Stomach smooth muscle (tissue), 2 donors: Measurements from ENCODE around the gene NHSL2.

Experiments
- H3K27ac ChIP-seq: one replicate; pipeline ENCODE4 v1.7.0; 2013; ENCODE audit warnings: mild to moderate bottlenecking, low read length, inconsistent platforms
- H3K27me3 ChIP-seq, 2 donors: one replicate each; pipeline ENCODE4 v1.7.0; 2013; ENCODE audit warnings: low read length in 2 of 2; ENCODE audit not compliant: insufficient read depth in 2 of 2, control insufficient read depth in 1 of 2
- H3K36me3 ChIP-seq, 2 donors: one replicate each; pipeline ENCODE4 v1.7.0; 2013; ENCODE audit warnings: low read length in 2 of 2; ENCODE audit not compliant: control insufficient read depth in 2 of 2, insufficient read depth in 2 of 2
- H3K4me1 ChIP-seq: one replicate; pipeline ENCODE4 v1.7.0; 2013; ENCODE audit warnings: low read length; ENCODE audit not compliant: control insufficient read depth, insufficient read depth
- H3K4me3 ChIP-seq, 2 donors: one replicate each; pipeline ENCODE4 v1.7.0; 2013; ENCODE audit warnings: low read length in 2 of 2
- H3K9ac ChIP-seq, 2 donors: one replicate each; pipeline ENCODE4 v1.7.0; 2013; ENCODE audit warnings: low read length in 2 of 2, mild to moderate bottlenecking in 1 of 2
- H3K9me3 ChIP-seq, 2 donors: one replicate each; pipeline ENCODE4 v1.7.0; 2013; ENCODE audit warnings: low read length in 2 of 2; ENCODE audit not compliant: control insufficient read depth in 2 of 2
- donor health status: healthy.
- donor health status: Pancreatic carcinoma.

Gene NHSL2

DNA sequence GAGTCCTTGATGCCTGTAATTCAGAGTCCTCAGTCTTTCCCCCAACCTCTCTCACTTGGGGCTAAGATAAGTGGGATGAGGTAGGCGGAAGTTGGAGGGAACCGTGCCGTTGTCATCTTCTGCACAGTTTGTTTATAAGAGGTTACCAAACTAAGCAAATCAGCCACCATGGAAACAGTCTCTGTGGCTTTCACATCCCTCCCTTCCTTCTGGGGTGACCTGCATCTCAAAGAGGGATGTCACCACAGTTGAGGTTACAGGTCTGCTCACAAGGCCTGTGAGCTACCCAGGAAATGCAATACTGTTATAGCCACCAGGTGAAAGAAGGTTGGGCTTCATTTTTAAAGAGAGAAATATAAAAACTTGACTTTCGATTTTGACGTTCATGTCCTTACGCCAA is 194.8 kb downstream of the NHSL2 start:
- Histone ChIP-seq H3K9me3 (no peaks in the 10 kb centered on the region), H3K4me3 (no peak overlapping the region), H3K27ac (no peak overlapping the region), H3K36me3 (no peaks in the 10 kb centered on the region), H3K4me1 (peaks cover 2% of the 10 kb centered on the region), H3K27me3 (peaks cover 0 to 30% of the 10 kb centered on the region in 2 donors), H3K9ac (no peak overlapping the region)

DNA sequence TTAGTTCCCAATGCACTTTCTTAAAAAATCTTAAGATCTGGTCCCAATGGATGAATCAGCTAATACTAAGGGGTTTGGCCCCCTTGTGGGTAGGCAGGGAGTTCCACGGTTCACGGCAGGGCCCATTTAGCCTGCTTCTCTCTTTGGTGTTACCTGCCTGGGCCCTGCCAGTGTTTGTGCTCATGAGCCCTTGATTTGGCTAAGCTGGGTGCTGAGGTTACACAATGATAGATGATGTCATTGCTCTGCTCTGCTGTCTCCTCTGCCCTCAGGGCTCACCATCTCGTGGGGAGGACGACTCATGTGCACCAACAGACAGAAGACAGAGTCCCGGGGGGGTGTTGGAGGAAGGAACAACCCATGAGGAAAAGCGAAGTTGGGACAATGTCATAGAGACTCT is 196.7 kb downstream of the NHSL2 start:
- Histone ChIP-seq H3K9ac (no peak overlapping the region), H3K4me1 (peaks cover 6% of the 10 kb centered on the region), H3K36me3 (no peaks in the 10 kb centered on the region), H3K27me3 (peaks cover 0 to 24% of the 10 kb centered on the region in 2 donors), H3K9me3 (no peaks in the 10 kb centered on the region), H3K27ac (no peak overlapping the region), H3K4me3 (no peak overlapping the region)

DNA sequence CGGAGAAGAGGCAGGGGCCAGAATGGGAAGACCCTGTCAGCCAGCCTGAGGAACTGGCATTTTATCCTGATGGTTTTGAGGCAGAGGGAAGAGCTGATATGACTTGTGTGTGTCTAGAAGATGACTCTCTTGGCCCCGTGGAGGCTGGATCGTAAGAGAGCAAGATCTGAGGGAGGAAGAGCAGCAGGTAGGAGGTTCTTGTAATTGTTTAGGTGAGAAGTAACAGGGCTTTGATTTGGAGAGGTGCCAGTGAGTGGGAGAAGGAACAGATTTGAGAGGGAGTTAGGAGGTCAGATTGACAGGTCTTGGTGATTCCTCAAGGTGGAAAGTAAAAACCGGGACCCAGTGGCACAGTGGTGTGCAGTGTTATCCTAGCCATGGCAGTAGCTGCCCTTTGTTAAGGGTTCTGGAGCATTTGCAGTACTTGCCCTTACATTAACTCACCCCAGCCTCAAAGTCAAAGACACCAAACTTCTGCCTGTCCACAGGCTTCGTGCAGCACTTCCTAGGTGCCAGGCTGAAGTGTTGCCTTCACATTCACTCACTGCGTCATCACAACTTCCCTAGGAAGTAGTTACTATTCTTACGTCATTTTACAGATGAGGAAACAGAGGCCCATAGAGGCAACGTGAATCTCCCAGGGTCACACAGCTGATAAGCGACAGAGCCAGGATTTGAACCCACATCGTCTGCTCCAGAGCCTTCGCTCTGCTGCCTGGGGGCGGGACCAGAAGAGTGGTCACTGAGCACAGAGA is 197.4 kb downstream of the NHSL2 start:
- Histone ChIP-seq H3K27ac (no peak overlapping the region), H3K9me3 (no peaks in the 10 kb centered on the region), H3K9ac (no peak overlapping the region), H3K4me1 (peaks cover 5% of the 10 kb centered on the region), H3K36me3 (no peaks in the 10 kb centered on the region), H3K4me3 (no peak overlapping the region), H3K27me3 (peaks cover 0 to 19% of the 10 kb centered on the region in 2 donors)

DNA sequence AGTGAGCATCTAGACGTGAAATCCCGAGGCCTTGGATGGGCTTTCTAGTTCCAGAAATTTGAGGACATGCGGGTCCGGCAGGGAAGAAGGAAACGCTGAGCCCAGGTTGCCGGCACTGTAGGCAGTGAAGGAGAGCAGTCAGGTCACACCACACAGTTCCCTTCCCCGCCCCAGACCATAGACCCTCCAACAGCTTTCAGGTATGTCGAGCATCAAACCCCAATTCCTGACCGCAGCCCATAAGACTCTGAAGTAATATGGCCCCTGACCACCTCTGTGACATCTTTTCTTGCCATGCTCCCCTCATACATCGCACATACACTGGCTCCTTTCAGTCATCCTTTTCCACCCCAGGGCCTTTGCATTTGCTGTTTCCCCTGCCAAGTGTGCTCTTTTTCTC is 198.0 kb downstream of the NHSL2 start:
- Histone ChIP-seq H3K27ac (no peak overlapping the region), H3K9ac (no peak overlapping the region), H3K4me1 (peaks cover 10% of the 10 kb centered on the region), H3K9me3 (no peaks in the 10 kb centered on the region), H3K27me3 (peaks cover 0 to 16% of the 10 kb centered on the region in 2 donors), H3K4me3 (no peak overlapping the region), H3K36me3 (no peaks in the 10 kb centered on the region)

DNA sequence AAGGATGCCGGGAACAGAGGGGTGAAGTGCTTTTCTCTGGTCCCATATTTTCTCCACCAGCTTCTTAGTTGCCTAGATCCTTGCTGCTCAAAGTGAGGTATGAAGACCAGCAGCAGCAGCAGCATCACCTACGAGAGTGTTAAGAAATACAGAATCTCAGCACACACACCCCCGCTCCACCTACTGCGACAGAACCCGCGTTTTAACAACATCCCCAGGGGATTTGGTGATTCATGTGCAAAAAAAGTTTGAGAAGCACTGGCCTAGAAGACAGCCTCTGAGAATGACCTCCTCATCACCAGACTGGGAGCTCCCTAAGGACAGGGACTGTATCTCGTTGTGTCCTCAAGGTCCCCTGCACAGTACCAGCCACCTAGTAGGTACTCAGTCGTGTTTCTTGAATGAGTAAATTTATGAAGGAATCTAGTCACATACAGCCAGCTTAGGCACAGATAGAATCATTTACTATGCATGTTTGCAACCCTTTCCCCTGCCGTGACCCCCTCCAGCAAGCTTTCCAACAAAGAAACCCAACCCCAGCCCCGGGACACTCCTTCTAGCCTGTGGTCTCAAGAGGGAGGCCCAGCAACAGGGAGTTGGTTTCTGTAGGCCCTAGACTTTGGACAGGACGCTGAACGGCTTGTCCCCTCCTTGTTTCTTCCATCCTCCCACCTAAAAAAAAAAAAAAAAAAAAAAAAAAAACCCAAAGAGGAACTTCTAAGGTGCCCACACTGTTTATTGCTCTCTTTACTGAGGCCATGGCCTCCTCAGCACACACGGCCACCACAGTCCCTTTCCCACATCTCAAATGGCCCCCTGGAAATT is 199.6 kb downstream of the NHSL2 start:
- Histone ChIP-seq H3K36me3 (no peaks in the 10 kb centered on the region), H3K4me3 (no peak overlapping the region), H3K27ac (no peak overlapping the region), H3K9ac (no peak overlapping the region), H3K9me3 (no peaks in the 10 kb centered on the region), H3K27me3 (peaks cover 0 to 11% of the 10 kb centered on the region in 2 donors), H3K4me1 (peaks cover 14% of the 10 kb centered on the region)

DNA sequence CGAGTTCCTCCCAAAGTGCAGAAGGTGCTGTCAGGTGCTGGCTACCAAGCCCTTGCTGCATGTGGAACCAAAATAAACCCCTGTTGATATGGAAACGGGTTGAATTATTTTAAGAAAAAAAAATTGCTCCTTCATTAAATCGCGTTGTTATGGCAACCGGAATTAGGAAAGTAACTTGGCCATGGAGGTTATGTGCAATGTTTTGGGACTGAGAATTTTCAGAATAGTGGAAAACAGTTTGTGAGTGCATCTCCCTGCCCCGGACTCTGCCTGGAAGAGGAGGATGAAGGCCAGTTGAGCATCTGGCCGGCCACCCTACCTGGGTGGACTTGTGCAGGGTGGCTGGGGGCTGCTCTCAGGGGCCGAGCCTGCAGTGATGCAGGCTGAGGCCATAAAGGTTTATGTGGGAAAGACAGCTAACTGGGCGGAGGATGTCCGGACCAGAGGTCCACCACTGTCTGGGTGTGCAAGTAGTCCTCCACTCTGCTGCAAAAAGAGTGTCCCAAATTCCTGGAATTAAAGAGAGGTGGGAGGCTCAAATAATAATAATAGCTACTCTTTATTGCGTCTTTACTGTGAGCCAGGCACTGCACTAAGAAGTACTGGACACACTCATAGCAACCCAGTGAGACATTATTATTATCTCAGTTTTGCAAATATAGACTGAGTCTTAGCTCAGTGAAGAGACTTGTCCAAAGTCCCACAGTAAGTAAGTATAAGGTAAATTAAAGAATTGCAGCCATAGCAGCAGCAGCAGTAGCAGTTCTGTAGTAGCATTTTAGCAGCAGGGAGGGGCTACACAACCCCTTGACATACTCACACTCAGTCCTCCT is 200.4 kb downstream of the NHSL2 start:
- Histone ChIP-seq H3K36me3 (no peaks in the 10 kb centered on the region), H3K27ac (no peak overlapping the region), H3K9ac (no peak overlapping the region), H3K27me3 (peaks cover 0 to 10% of the 10 kb centered on the region in 2 donors), H3K4me1 (peaks cover 14% of the 10 kb centered on the region), H3K4me3 (no peak overlapping the region), H3K9me3 (no peaks in the 10 kb centered on the region)

DNA sequence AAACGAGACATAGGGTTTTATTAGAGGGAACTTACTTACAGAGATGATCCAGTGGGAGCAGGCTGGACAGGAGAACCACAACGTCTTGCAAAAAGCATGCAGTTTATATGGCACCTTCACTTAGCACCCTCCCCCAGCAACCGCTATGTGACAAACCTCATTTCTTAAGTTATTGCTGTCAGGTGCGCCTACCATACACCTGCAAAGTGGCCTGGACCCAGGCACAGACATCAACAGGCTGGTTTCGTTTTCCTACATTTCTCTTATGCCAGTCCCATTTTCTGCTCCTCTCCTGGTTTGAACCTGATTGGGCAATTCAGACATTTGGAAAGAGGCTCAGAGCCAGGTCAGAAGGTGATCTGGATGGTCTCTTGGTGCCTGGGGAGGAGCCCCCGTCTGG is 202.8 kb downstream of the NHSL2 start:
- peaks cover 0 to 3% of the 10 kb centered on the region in 2 donors for H3K27me3 ChIP-seq
- H3K36me3 ChIP-seq = no peaks in the 10 kb centered on the region
- no peaks in the 10 kb centered on the region for H3K9me3 ChIP-seq
- H3K9ac ChIP-seq = no peak overlapping the region
- H3K4me1 ChIP-seq = peaks cover 14% of the 10 kb centered on the region
- H3K4me3 ChIP-seq = no peak overlapping the region
- no peak overlapping the region for H3K27ac ChIP-seq

DNA sequence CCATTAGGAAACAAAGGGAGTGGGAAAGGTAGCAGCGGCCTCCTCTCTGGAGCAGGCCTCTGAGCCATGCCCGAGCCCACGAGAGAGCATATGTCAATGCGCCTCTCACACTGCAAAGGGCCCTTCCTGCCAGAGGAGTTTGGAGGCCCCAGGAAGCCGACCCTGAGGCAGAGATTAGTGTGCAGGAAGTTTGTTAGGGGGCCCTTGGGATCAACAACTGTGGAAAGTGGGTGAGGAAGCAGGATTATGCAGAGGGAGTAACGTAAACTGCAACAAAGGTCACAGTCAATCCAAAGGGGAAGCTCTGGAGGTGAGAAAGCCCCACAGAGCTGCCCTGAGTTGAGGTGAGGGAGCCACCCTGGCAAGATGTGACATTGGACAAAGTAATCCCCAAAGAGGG is 203.7 kb downstream of the NHSL2 start:
- no peak overlapping the region for H3K4me3 ChIP-seq
- no peaks in the 10 kb centered on the region for H3K27me3 ChIP-seq
- H3K4me1 ChIP-seq = peaks cover 14% of the 10 kb centered on the region
- no peaks in the 10 kb centered on the region for H3K9me3 ChIP-seq
- H3K36me3 ChIP-seq = no peaks in the 10 kb centered on the region
- H3K27ac ChIP-seq = no peak overlapping the region
- no peak overlapping the region for H3K9ac ChIP-seq

DNA sequence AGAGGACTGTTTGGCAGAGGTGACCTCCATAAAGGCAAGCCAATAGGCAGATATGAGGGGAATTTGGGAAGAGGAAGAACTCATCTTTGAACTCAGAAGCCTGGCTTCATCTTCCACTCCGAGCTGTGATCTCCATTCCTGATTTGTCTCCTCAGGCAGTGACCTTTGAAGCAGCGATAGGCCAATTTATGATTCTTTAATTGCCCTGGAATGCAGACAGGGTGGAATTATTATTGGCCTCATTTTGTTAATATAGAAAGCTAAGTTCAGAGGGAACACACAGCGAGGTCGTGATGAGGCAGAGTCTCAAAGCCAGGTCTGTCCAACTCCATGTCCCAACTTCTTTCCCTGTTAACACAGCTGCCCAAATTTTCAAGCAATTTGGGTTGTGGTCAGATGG is 204.2 kb downstream of the NHSL2 start:
- H3K4me3 ChIP-seq = no peak overlapping the region
- no peak overlapping the region for H3K27ac ChIP-seq
- H3K36me3 ChIP-seq = no peaks in the 10 kb centered on the region
- H3K4me1 ChIP-seq = peaks cover 14% of the 10 kb centered on the region
- H3K27me3 ChIP-seq = no peaks in the 10 kb centered on the region
- H3K9me3 ChIP-seq = no peaks in the 10 kb centered on the region
- H3K9ac ChIP-seq = no peak overlapping the region

DNA sequence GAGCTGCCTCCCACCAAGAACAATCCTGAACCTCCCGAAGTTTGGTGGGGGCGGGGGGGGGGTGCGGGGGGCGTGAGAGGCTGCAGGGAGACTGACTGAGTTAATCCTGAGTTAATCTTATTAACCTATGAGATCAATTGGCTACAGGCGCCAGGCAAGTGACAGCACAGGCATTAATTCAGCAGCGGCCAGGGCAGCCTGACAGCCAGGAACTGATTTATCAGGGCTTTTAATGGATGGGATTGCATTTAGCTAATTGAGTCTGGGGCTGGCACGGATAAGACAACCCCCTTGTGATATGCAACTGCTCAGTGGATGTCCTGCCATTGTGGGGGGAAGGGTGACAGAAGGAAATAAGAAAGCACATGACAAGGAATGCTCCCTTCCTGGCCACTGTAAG is 204.7 kb downstream of the NHSL2 start:
- no peak overlapping the region for H3K27ac ChIP-seq
- peaks cover 14% of the 10 kb centered on the region for H3K4me1 ChIP-seq
- no peak overlapping the region for H3K9ac ChIP-seq
- no peak overlapping the region for H3K4me3 ChIP-seq
- no peaks in the 10 kb centered on the region for H3K27me3 ChIP-seq
- no peaks in the 10 kb centered on the region for H3K36me3 ChIP-seq
- H3K9me3 ChIP-seq = no peaks in the 10 kb centered on the region
